ENCODE results near the gene ALPK3. TPM values are rescaled to one million over a fixed set of nuclear protein-coding genes. Genes with fewer than 3 reads are reported as not detected.

The ALPK3 gene
- total and polyA plus RNA-seq, 10 of the 15 experiments (the other 5 are each of a cell fraction or from before 2014, with no cell fraction given): under 0.01 to 0.05 (median 0.02) TPM; not detected in 6

DNA sequence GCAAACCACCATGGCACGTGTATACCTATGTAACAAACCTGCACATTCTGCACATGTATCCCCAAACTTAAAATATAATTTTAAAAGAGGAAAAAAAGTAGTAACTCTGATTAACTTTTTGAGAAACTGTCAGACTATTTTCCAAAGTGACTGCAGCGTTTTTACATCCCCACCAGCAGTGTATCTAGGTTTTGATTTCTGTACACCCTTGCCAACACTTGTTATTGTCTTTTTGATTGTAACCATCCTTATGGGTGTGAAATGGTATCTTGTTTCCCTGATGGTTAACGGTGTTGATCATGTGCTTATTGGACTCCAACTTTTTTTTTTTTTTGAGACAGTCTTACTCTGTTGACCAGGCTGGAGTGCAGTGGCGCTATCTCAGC is 23.0 kb upstream of the ALPK3 start (continued):
- TF ChIP-seq FOS (IDR thresholded peaks at IDR 0.05; ENCODE audit: borderline replicate concordance, extremely low read depth, insufficient read length) (no peak), FOXK2 (IDR thresholded peaks at IDR 0.05) (no peak), MEF2B (IDR thresholded peaks at IDR 0.05; ENCODE audit: partially characterized antibody, poor library complexity, severe bottlenecking) (no peak), SRF (IDR thresholded peaks at IDR 0.05; ENCODE audit: low read depth in 2 of 2, low read length in 2 of 2) (no peak), CHD4 (IDR thresholded peaks at IDR 0.05) (no peak), CHD1 (IDR thresholded peaks at IDR 0.05; ENCODE audit: low read depth, low read length) (no peak)
- TF ChIP-seq, protein P1, sequence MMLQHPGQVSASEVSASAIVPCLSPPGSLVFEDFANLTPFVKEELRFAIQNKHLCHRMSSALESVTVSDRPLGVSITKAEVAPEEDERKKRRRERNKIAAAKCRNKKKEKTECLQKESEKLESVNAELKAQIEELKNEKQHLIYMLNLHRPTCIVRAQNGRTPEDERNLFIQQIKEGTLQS (IDR thresholded peaks at IDR 0.05; ENCODE audit: borderline replicate concordance, extremely low read depth, low read depth, low read length): no peak
- TF ChIP-seq, protein P2, sequence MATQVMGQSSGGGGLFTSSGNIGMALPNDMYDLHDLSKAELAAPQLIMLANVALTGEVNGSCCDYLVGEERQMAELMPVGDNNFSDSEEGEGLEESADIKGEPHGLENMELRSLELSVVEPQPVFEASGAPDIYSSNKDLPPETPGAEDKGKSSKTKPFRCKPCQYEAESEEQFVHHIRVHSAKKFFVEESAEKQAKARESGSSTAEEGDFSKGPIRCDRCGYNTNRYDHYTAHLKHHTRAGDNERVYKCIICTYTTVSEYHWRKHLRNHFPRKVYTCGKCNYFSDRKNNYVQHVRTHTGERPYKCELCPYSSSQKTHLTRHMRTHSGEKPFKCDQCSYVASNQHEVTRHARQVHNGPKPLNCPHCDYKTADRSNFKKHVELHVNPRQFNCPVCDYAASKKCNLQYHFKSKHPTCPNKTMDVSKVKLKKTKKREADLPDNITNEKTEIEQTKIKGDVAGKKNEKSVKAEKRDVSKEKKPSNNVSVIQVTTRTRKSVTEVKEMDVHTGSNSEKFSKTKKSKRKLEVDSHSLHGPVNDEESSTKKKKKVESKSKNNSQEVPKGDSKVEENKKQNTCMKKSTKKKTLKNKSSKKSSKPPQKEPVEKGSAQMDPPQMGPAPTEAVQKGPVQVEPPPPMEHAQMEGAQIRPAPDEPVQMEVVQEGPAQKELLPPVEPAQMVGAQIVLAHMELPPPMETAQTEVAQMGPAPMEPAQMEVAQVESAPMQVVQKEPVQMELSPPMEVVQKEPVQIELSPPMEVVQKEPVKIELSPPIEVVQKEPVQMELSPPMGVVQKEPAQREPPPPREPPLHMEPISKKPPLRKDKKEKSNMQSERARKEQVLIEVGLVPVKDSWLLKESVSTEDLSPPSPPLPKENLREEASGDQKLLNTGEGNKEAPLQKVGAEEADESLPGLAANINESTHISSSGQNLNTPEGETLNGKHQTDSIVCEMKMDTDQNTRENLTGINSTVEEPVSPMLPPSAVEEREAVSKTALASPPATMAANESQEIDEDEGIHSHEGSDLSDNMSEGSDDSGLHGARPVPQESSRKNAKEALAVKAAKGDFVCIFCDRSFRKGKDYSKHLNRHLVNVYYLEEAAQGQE (IDR thresholded peaks at IDR 0.05; ENCODE audit: low read depth, low read length): no peak
- TF ChIP-seq, protein P3, sequence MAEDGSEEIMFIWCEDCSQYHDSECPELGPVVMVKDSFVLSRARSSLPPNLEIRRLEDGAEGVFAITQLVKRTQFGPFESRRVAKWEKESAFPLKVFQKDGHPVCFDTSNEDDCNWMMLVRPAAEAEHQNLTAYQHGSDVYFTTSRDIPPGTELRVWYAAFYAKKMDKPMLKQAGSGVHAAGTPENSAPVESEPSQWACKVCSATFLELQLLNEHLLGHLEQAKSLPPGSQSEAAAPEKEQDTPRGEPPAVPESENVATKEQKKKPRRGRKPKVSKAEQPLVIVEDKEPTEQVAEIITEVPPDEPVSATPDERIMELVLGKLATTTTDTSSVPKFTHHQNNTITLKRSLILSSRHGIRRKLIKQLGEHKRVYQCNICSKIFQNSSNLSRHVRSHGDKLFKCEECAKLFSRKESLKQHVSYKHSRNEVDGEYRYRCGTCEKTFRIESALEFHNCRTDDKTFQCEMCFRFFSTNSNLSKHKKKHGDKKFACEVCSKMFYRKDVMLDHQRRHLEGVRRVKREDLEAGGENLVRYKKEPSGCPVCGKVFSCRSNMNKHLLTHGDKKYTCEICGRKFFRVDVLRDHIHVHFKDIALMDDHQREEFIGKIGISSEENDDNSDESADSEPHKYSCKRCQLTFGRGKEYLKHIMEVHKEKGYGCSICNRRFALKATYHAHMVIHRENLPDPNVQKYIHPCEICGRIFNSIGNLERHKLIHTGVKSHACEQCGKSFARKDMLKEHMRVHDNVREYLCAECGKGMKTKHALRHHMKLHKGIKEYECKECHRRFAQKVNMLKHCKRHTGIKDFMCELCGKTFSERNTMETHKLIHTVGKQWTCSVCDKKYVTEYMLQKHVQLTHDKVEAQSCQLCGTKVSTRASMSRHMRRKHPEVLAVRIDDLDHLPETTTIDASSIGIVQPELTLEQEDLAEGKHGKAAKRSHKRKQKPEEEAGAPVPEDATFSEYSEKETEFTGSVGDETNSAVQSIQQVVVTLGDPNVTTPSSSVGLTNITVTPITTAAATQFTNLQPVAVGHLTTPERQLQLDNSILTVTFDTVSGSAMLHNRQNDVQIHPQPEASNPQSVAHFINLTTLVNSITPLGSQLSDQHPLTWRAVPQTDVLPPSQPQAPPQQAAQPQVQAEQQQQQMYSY (CRISPR knock-in tag; IDR thresholded peaks at IDR 0.05): no peak

All from GM12878 (cell line).